ENCODE results near the gene SDC3. TPM values are rescaled to one million over a fixed set of nuclear protein-coding genes. Genes with fewer than 3 reads are reported as not detected.

Gene SDC3
- total RNA-seq, 1 donor from 2014 or later: 53.4 TPM

DNA sequence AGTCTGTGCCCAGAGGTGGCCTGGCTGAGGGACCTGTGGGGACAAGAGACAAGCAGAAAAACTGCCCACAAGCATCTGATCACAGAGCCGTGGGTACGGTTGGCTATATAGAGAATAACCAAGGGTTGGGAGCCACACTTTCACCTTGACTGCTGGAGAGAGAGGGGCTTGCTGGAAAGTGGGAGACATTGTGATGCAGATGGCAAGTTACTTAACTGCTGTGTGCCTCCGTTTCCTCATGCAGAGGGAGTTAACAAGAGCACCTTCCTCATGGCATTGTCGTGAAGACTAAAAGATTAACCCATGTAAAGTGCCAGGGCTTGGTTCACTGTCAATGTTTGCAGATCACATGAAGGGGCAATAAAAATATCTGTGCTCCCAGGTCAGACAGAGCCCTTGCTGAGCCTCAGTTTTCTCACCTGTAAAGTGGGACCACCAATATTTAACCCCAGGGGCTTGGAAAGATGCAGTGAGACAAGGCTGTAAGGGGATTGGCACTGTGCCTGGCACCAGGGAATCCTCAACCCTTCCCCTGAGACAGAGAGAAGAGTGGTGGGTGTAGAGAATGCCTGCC, 52.8 kb downstream of the SDC3 start:
- DNase-seq (ENCODE audit: low spot score): no peak

DNA sequence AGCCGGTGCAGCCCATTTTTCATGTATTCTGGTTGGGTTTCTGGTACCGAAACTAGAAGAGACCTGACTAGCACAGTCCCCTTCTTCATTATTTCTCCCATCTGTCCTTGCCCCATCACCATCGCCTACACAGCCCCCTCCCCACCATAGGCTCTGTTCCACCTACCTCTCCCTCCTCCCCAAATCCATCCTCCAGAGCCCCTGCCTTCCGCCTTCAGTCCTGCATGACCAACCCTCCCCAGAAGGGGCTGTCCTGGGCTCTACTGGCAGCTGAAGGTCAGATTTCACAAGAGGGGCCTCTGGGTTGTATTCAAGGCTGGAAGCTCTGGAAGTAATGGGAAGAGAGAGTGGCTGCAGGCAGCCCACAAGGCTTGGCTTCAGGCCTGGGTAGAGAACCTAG, 55.2 kb downstream of the SDC3 start:
- DNase-seq (ENCODE audit: low spot score): no peak

DNA sequence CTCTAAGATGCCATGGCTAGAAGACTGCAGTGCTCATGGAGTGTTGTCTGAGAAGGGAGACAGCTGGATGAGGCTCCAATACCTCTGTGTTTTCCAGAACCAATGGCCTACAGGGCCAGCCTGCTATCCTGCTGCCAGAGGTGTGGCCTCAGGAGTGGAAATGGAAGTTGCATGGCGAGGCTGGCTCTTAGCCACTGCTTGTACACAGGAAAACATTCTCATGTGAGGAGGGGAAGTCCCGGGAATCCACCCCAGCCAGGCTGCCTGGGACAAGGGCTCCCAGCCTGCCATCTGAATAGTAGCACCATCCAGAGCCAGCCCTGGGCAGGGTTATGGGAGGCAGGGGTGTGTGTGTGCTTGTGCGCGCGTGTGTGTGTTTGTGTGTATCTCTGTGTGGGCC, 56.5 kb downstream of the SDC3 start:
- no peak for DNase-seq (ENCODE audit: low spot score)

DNA sequence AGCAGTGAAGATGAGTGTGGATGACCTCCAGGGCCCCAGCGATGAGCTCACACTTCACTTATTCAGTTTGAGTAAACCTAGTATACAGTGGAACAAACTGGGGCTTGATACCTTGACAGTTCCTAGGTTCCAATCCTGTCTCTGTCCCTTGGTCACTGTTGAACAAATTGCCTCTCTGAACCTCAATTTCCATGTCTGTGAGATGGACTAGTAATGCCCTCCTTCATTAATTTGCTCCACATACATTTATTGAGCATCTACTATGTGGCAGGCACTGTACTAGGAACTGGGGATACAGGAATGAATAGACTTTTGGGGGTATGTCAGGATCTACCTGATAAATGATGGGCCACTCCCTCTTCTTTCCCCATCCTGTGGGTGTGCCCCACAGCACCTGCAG, 57.3 kb downstream of the SDC3 start:
- no peak for DNase-seq (ENCODE audit: low spot score)

DNA sequence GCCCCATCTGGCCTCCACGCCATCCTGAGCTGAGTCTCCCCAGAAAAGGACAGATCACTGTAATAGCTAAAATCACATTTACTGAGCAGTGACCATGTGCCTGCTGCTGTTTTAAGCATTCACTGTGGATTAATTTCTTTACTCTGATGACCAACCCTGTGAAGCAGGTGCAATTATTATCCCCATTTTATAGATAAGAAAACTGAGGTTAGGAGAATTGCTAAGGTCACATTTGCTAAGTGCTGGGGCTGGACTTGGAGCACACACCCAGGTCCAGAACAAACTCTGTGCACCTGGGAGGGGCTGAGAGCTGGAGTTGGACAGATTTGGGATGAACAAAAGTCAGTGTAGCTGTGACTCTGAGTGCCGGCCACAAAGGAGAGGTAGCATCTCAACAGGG, 58.0 kb downstream of the SDC3 start:
- no peak for DNase-seq (ENCODE audit: low spot score)

DNA sequence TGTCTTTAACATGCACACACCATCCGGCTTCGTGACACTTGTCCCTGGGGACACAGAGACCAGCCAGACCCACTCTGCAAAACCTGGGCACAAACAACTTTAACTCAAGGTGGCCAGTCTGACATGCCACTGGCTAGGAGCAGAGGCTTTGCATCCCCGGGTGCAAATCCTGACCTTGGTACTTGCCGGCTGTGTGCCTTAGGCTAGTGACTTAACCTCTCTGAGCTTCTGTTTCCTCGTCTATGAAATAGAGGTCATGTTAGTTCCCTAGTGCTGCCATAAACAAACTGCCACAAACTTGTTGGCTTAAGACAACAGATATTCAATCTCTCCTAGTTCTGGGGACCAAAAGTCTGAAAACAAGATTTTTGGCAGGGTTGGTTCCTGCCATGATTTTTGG, 60.4 kb downstream of the SDC3 start:
- DNase-seq (ENCODE audit: low spot score): no peak

DNA sequence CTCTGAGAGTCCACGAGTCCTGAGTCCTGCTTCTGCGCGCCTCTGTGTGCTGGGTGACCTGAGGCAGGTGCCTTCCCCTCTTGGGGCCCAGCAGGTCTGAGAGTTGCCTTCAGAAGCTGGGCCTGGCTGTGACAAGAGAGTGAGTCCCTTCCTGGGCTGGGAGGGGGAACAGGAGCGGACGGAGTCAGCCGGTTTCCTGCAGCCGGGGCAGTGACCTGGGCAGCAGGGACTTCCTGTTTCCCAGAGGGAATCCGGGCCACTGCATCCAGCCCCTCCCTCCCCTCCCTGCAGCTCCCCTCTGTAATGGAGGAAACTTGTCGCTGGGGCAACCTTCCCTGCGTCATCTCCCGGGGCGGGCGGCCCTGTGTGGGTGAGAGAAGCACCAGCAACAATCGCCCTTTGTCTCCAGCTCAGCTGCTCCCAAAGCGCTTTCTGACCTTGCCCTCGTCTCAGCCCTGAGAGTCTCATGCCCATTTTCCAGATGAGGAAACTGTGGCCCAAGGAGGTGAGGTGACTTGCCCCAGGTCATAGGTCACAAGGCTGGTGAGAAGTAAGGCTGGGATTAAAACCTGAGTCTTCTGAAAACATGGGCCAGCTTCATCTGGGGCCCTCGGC, 61.1 kb downstream of the SDC3 start:
- DNase-seq (ENCODE audit: low spot score): peak; percentile 92

DNA sequence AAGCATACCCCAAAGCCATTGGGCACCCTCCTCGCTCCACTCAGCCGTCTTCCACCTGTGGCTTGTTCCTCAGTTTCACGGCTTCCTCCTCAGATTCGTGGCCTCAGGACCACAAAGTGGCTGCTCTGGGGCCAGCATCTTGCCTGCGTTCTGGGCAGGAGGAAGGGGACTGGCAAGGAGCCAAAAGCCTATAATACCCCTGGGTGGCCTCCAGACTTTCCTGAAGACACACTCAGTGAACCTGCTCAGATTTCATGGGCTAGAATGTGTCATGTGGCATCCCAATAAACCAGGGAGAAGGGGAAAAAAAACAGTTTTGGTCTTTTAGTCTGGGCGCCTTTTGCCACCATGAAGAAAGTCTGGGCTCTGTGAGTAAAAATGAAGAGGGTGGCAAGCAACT, 62.0 kb downstream of the SDC3 start:
- no peak for DNase-seq (ENCODE audit: low spot score)

DNA sequence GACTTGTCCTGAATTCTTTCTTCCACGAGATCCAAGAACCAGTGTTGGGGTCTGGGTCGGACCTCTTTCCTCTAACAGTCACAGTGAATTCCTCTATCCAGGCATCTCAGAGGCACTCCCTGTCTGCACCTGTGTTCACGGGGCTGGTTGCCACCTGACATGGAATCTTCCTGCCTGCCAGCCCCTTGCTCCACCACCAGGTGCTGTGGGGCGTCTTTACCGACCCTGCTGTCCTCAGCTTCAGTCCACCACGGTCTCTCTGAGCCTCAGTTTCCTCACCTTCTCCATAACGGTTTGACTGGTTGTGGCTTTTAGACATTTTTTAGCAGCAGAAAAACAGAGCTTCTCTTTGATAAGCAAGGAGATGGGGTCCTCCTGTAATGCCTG, 62.7 kb downstream of the SDC3 start:
- no peak for DNase-seq (ENCODE audit: low spot score)

DNA sequence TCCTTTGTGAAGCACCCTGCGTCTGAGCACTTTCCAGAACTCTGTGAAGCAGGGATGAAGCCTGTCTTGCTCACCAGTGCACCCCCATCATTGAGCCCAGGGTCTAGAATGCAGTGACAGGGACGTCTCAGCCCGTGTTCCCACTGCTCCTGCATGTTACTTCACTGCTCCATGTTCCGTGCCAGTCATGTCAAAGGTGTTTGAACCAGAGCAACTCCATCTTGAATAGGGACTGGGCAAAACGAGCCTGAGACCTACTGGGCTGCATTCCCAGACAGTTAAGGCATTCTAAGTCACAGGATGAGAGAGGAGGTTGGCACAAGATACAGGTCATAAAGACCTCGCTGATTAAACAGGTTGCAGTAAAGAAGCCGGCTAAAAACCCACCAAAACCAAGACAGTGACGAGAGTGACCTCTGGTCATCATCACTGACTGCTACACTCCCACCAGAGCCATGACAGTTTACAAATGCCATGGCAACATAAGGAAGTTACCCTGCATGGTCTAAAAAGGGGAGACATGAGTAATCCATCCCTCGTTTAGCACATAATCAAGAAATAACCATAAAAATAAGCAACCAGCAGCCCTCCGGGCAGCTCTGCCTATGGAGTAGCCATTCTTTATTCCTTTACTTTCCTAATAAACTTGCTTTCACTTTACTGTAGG, 63.2 kb downstream of the SDC3 start:
- no peak for DNase-seq (ENCODE audit: low spot score)

DNA sequence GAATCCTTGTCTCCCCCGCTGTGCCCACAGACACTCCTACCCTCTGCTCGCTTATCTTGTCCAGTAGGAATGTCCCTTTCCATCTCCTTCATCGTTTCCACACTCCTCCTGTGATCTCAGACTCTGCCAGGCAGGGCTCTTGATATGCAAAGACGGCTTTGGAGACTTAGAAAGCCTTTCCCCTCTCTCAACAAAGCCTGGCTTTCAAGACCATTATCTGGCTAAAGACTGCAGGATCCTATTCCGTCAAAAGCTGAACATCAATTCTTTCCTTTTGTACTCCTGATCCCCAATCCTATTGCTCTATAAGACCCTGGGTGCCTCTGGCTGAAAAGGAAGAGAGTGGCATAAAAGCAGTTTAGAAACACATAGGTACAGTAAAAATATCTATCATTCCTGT, 63.9 kb downstream of the SDC3 start:
- DNase-seq (ENCODE audit: low spot score): no peak

DNA sequence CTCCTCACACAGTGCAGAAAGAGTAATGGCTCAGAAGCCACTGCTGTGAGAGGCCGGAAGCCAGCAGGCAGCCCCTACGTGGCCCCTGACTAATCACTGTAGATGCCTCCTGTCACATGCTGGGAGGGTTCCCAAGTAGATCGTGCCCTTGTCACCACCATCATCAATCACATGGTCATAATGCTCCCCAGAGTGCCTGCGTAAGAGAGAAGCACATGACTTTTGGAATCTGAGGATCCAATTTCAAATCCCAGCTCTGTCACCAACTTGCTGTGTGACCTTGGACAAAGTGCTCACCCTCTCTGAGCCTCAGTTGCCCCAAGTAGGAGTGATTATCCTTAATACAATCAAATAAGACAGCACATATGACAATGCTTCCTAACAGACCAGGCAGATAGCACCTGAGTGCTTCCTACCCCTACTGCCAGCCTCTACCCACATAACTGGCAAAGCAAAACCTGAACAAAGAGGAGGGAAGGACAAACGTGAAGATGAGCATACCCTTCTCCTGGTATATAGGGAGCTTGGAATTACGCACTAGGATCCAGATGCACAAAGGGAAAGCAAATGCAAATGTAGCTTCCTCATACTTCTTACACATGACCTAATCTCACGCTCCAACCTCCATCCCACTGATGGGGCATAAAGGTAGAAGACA, 65.7 kb downstream of the SDC3 start:
- DNase-seq (ENCODE audit: low spot score): no peak

DNA sequence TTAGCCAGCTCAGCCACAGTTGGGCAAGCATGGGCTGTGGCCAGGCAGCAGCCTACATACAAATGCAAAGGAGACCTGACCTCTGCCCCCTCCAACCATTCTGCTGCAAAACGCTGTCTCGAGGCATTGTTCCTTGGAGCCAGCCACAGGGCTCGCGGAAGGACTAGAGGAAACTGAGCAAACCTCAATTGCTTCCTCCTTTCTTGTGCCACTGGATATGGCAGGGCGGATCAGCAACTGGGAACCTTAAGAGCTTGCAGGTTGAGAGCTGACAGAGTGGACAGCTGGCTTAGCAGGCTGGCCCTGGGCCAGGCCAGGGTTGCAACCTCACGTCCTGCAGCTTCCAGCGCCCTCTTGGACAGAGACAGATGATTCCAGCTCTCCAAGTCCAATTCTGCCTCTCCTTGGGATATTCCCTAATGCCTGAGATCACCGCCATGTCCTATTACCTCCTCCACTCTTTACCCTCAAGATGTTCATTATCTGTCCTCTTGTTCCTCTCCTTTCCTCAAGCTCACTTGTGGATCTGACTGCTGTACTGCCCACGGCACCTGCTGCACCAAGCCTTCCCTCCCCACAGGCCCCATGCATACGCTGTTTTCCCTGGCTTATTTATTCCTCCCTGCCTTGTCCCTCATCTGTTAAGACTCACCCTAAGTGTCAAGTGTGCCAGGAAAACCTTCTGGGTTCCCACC, 67.5 kb downstream of the SDC3 start:
- no peak for DNase-seq (ENCODE audit: low spot score)

DNA sequence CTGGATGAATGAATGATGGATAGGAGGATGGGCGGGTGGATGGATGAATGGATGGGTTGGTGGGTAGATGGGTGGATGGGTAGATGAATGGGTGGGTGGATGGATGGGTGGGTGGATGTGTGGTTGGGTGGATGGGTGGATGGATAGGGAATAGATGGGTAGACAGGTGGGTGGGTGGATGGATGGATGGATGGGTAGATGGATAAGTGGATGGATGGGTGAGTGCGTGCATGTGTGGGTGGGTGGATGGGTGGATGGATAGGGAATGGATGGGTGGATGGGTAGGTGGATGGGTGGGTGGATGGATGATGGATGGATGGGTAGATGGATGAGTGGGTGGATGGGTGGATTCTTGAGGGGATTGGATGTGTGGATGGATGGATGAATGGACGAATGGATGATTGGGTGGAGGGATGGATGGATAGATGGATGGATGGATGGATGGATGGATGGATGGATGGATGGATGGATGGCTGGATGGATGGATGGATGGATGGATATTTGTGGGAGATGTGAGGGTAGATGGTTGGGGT, 68.7 kb downstream of the SDC3 start:
- DNase-seq (ENCODE audit: low spot score): no peak

DNA sequence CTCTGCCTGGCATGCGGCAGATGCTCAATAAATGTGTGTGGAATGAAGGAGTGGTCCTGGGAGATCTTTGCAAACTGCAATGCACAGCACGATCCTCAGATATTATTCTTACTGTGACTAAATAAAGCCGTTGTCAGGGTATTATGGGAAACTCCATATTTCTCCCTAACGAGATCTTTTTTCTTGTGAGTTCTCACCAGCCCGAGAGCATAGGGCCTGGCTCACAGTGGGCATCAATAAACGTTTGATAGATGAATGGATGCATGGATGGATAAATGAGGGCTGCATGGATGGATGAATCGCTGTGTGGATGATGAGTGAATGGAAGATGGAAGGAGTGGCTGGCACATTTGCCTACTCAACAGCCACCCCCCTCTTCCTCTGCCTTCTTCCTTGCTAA, 69.6 kb downstream of the SDC3 start:
- DNase-seq (ENCODE audit: low spot score): no peak

DNA sequence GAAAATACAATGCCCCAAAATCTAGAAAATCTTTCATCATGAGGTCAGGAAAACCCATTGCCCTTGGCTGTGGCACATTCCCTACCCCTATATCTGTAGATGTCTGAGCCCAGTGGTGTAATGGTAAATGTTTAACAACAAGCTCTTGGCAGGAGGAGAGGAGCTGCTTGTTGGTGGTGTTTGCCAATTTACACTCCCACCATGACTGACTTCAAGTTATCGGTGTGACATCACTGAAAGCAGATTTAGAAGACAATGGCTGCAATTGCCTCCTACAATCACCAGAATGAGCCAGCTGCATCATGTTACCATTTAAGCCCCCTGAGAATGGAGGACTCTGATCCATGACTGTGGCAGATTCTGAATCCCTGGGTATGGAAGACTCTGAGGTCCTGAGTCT, 70.9 kb downstream of the SDC3 start:
- no peak for DNase-seq (ENCODE audit: low spot score)

DNA sequence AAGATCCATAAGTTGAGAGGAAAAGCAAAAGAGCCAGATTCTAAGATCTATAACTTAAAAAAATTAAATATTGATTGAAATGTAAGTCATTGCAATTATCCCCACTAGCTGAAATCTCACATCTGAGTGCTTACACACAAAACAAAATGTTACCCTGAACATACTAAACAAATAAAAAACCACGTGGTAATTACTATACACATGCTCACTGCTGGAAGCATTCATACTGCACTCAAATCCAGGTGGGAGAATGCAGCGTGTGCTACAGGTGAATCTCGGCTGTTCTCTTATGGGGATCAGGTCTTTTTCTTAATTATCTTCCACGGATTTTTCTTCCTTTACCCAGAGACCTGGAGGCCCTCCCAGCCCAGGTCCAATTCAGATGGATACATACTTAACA, 74.3 kb downstream of the SDC3 start:
- no peak for DNase-seq (ENCODE audit: low spot score)

DNA sequence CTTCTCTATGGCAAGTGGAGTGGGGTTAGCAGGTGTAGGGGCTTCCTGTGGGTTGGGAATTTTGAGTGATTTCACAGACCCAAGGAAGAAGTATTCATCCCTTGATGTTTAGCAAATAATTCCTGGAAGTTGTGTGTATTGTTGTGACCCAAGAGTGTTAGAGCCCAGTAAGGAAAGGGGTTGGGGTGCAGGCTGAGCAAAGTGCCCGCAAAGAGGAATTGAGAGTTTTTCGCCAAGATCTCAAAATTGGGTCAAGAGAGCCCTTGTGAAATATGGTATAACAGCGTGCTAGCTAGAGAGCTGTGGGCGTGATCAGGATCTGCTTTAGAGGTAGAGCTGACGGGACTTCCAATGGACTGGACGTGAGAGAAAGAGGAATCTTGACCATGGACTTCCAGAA, 78.0 kb downstream of the SDC3 start:
- DNase-seq (ENCODE audit: low spot score): no peak

DNA sequence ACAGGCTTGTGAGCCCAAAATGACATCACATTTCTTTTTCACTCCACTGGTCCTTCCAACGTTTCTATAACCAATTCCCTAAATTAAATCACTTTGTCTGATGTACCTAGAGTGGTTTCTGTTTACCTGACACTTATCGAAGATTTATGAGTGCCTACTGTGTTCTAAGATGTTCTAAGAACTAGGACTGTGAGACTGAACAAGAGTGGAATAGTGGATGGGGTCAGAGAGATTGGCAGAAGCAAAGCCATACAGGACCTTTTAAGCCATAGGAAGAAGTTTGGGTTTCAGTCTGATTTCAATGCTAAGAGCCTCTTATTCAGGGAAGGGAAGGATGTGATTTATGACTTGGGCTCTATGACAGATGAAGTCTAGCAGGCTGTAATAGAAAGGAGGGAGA, 78.7 kb downstream of the SDC3 start:
- DNase-seq (ENCODE audit: low spot score): no peak

DNA sequence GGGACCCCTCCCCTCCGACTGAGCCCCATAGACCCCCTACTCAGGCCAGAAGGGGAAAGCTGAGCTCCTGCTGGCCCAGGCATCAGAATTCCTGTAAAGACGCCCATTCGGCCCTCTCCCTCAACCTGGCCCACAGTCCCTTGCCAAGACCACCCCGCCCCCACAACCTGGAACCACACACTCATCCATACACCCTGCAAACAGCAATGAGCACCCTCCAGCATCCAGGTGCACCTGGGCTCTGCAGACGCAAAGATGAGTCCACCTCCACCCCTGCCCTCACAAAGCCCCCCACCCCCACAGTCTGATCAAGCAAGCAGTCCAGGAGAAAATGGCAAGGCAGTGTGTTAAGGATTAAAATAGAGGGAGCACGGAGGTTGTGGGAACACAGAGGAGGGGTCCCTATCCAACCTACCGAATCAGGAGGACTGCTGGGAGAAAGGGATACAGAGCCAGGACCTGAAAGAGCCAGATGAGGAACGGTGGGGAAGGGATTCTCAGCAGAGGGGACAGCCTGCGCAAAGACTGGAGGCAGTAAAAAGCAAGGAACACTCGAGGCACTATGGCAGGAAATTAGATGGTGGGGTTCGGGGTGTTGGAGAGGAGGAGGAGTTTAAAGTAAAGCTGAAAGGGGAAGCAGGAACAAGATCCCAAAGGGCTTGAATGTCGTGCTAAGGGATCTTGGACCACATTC, 83.7 kb downstream of the SDC3 start:
- DNase-seq (ENCODE audit: low spot score): no peak

All from mesenteric fat pad (tissue), 1 donor.